Keratinocyte (primary cell): ENCODE results near the gene GAL3ST2. TPM values are rescaled to one million over a fixed set of nuclear protein-coding genes. Genes with fewer than 3 reads are reported as not detected.
"Not testable (repeated sequence)": the region's sequence is repeated elsewhere in the genome, so short reads cannot be mapped to it uniquely, and the experiment has no call there.

Experiments
- DNase-seq: peaks from one replicate; pipeline ENCODE4 v3.0.0-alpha.2; 2011; ENCODE audit warnings: low read depth, missing footprints, low spot score
- FAIRE-seq: peaks from 2 replicates; lab custom pipeline; 2011; peaks lifted over from hg19 to GRCh38; lab: Jason Lieb, UNC
- H2AFZ ChIP-seq: 2 replicates; pipeline ENCODE4 v1.6.0; 2012; ENCODE audit warnings: low read length, control low read depth, inconsistent platforms; ENCODE audit not compliant: control insufficient read depth
- H3K27ac ChIP-seq: 2 replicates; pipeline ENCODE4 v1.5.1; 2011; ENCODE audit warnings: low read length; ENCODE audit not compliant: control insufficient read depth, insufficient read depth
- H3K27me3 ChIP-seq: 3 replicates; pipeline ENCODE4 v1.6.0; 2011; ENCODE audit warnings: low read length; ENCODE audit not compliant: control insufficient read depth, insufficient read depth; ENCODE audit errors: extremely low read depth
- H3K36me3 ChIP-seq, 2 experiments: 2 replicates in 1 of 2; 3 replicates in 1 of 2; pipeline ENCODE4 v1.5.1; 2011; ENCODE audit warnings: low read length in 2 of 2, mild to moderate bottlenecking in 1 of 2; ENCODE audit not compliant: control insufficient read depth in 2 of 2, insufficient read depth in 2 of 2; ENCODE audit errors: extremely low read depth in 1 of 2
- H3K4me1 ChIP-seq: 3 replicates; pipeline ENCODE4 v1.5.1; 2011; ENCODE audit warnings: low read length; ENCODE audit not compliant: control insufficient read depth, insufficient read depth; ENCODE audit errors: extremely low read depth
- H3K4me2 ChIP-seq: 3 replicates; pipeline ENCODE4 v1.6.0; 2011; ENCODE audit warnings: low read depth, low read length; ENCODE audit not compliant: control insufficient read depth, insufficient read depth; ENCODE audit errors: extremely low read depth
- H3K4me3 ChIP-seq, 3 experiments: fragments of 200-600 bp in 1 of 3; sonication (generic) in 1 of 3; 2 replicates in 2 of 3; 3 replicates in 1 of 3; pipeline ENCODE4 v1.5.1; 2011 to 2016; ENCODE audit warnings: low read length in 3 of 3, mild to moderate bottlenecking in 3 of 3, control low read depth in 2 of 3, inconsistent platforms in 1 of 3, low read depth in 1 of 3, mixed read lengths in 1 of 3, mixed run types in 1 of 3, moderate library complexity in 1 of 3; ENCODE audit not compliant: control insufficient read depth in 2 of 3, insufficient read depth in 2 of 3; ENCODE audit errors: extremely low read depth in 1 of 3
- H3K79me2 ChIP-seq: 2 replicates; pipeline ENCODE4 v1.6.0; 2012; ENCODE audit warnings: low read length; ENCODE audit not compliant: control insufficient read depth, insufficient read depth
- H3K9ac ChIP-seq: 3 replicates; pipeline ENCODE4 v1.6.0; 2011; ENCODE audit warnings: low read length; ENCODE audit not compliant: control insufficient read depth, insufficient read depth; ENCODE audit errors: extremely low read depth
- H3K9me1 ChIP-seq: 3 replicates; pipeline ENCODE4 v1.6.0; 2011; ENCODE audit warnings: low read length; ENCODE audit not compliant: control insufficient read depth, insufficient read depth; ENCODE audit errors: extremely low read depth
- H3K9me3 ChIP-seq: 2 replicates; pipeline ENCODE4 v1.5.1; 2012; ENCODE audit warnings: low read depth, low read length; ENCODE audit not compliant: control insufficient read depth
- H4K20me1 ChIP-seq: 3 replicates; pipeline ENCODE4 v1.6.0; 2011; ENCODE audit warnings: low read length; ENCODE audit not compliant: control insufficient read depth, insufficient read depth; ENCODE audit errors: extremely low read depth
- CTCF ChIP-seq, 3 experiments: IDR thresholded peaks in 1 of 3; conservative IDR thresholded peaks in 1 of 3; optimal IDR thresholded peaks in 1 of 3; 2 replicates in 2 of 3; 3 replicates in 1 of 3; pipeline versions ENCODE3 to v1.5.1; 2011; ENCODE audit warnings: low read length in 3 of 3, mild to moderate bottlenecking in 3 of 3, moderate library complexity in 2 of 3, control low read depth in 1 of 3, inconsistent platforms in 1 of 3; ENCODE audit not compliant: insufficient read depth in 2 of 3; ENCODE audit errors: extremely low read depth in 1 of 3
- EZH2 ChIP-seq: IDR thresholded peaks from one replicate; pipeline ENCODE4 v1.6.1; 2012; ENCODE audit warnings: inconsistent platforms, mild to moderate bottlenecking, low read length, moderate library complexity
- dilution Hi-C: fragments of 300-500 bp; cut with MboI; formaldehyde crosslinking; loops from one replicate; pipeline ENCODE4 v1.7.0; 2020; ENCODE audit warnings: low sequenced_read_pairs; ENCODE audit not compliant: extremely low pct_ligation_motif_present
- polyA plus RNA-seq, 5 experiments: library from polyadenylated mRNA; depleted of rRNA in 3 of 5; stranded (reverse) in 3 of 5; stranded (forward) in 1 of 5; unstranded in 1 of 5; fragments of >200 nt; gene quantifications; 1 replicate in 1 of 5; 2 replicates in 3 of 5; 3 replicates in 1 of 5; pipeline versions ENCODE4 v1.2.1 to v1.2.3, GENCODE V29; 2011 to 2012; ENCODE audit warnings: missing spikeins in 2 of 5, low read depth in 1 of 5, low replicate concordance in 1 of 5

GAL3ST2 gene
- polyA plus RNA-seq, 1 donor (not counting 4 experiments of a cell fraction or from before 2014, with no cell fraction given) = not detected

GRCh38 chr2:241833101-241833663, 56.6 kb downstream of the GAL3ST2 start:
- Histone ChIP-seq H3K79me2 (no peaks in the 10 kb centered on the region), H3K9me1 (no peaks in the 10 kb centered on the region), H2AFZ (no peak overlapping the region), H3K4me1 (no peaks in the 10 kb centered on the region), H3K36me3 (no peaks in the 10 kb centered on the region), H3K9me3 (no peaks in the 10 kb centered on the region), H3K4me2 (no peak overlapping the region), H3K27ac (no peak overlapping the region), H3K27me3 (no peaks in the 10 kb centered on the region), H4K20me1 (no peaks in the 10 kb centered on the region), H3K4me3 (no peak overlapping the region), H3K9ac (no peak overlapping the region)
- dilution Hi-C loops = no loop called here
- TF ChIP-seq EZH2 (no peak), CTCF (optimal IDR thresholded peaks at IDR 0.05 in 1 of 3, IDR thresholded peaks at IDR 0.05 in 1 of 3, conservative IDR thresholded peaks at IDR 0.05 in 1 of 3; ENCODE audit: extremely low read depth in 1 of 3, insufficient read depth in 2 of 3, low read length in 3 of 3) (no peak)
- DNase-seq = no peak
- no peak for FAIRE-seq

DNA sequence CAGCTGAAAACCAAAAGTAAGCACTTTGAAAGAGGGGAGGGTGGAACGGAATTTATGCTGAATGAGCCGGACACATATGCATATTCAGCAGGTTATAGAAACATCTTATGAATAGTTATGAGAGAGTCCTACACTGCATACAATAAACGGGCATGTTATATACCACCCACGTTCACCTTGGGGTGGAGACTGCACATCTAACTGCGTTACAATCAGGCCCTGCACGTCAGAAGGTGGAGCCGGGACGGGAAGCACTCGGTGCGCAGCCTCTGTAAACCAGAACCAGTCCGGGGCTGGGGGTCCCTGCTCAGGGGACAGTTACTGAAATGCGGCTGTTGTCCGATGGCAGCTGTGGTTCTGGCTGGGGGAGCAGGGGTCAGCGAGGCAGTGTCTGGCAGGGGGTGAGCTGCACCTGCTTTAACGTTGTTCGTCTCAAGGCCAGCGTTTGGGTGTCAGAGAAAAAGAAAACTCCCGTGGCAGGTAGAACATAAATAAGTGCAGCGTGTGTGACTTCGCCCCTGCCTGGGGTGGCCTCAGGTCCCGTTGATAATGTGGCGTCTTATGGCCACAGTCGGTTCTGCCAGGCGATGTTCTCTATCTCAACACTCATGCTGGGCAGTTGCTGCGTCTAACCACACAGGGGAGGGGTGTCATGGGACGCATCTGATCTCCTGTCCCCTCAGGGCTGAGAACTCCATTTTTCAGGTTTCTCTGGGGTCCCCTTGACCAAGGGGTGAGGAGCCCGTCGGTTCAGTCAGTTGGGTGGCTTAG, 57.3 kb downstream of the GAL3ST2 start:
- H3K36me3 ChIP-seq, H3K27ac ChIP-seq, H2AFZ ChIP-seq, DNase-seq, H3K4me1 ChIP-seq, H4K20me1 ChIP-seq, FAIRE-seq, H3K9me1 ChIP-seq, H3K27me3 ChIP-seq, H3K9me3 ChIP-seq, H3K4me3 ChIP-seq, dilution Hi-C loops, H3K9ac ChIP-seq, H3K4me2 ChIP-seq, H3K79me2 ChIP-seq: not testable (repeated sequence)
